HT1080 (cell line): ENCODE data around the gene SFMBT1. TPM values are rescaled to one million over a fixed set of nuclear protein-coding genes. Genes with fewer than 3 reads are reported as not detected.

ENCODE experiments used
- DNase-seq: peaks from one replicate; pipeline ENCODE4 v3.0.0-alpha.2; 2015; ENCODE audit warnings: low read depth
- total RNA-seq: library from RNA; depleted of rRNA; stranded (reverse); fragments of >200 nt; shearing (Covaris generic); gene quantifications from 2 replicates; pipeline ENCODE4 v1.2.3, GENCODE V29; 2014; rRNA removed

Gene SFMBT1
- total RNA-seq, 1 experiment from 2014 or later: 11.8 TPM

- no peak for DNase-seq
Observed at GRCh38 chr3:52857864-52858263, 188.0 kb downstream of the SFMBT1 start.

GRCh38 chr3:52857133-52857532 lies 188.7 kb downstream of the SFMBT1 start:
- no peak for DNase-seq

GRCh38 chr3:52856666-52857065 lies 189.2 kb downstream of the SFMBT1 start:
- no peak for DNase-seq

GRCh38 chr3:52854013-52854412 lies 191.9 kb downstream of the SFMBT1 start:
- no peak for DNase-seq

Other genes with a start within 250 kb of the SFMBT1 start
- 0.17 TPM in 1 of 2 replicates, not detected in the other for gene ITIH4, start 215.4 kb downstream of the SFMBT1 start, total RNA-seq
- 0.30 TPM in 1 of 2 replicates, not detected in the other for gene MUSTN1, start 211.1 kb downstream of the SFMBT1 start, total RNA-seq
- gene STIMATE, start 148.5 kb downstream of the SFMBT1 start, total RNA-seq: 18.1 and 18.7 TPM in 2 replicates
- gene RFT1, start 84.4 kb upstream of the SFMBT1 start, total RNA-seq: 19.5 and 35.0 TPM in 2 replicates
- gene PRKCD, start 115.1 kb upstream of the SFMBT1 start, total RNA-seq: 5.5 and 7.4 TPM in 2 replicates
- gene TKT, start 209.9 kb upstream of the SFMBT1 start, total RNA-seq: 631 and 1,008 TPM in 2 replicates